T-cell (primary cell): Measurements from ENCODE around the gene ENC1. TPM values are rescaled to one million over a fixed set of nuclear protein-coding genes. Genes with fewer than 3 reads are reported as not detected.

ENCODE experiments used
- ATAC-seq, 4 experiments: fragments of 200-7000 bp in 3 of 4; fragments of 150-1000 bp in 1 of 4; cut with Tn5 transposase; replicated peaks in 1 of 4; 1 replicate in 3 of 4; 2 replicates in 1 of 4; pipeline ENCODE4 v1.10.0; 2021; ENCODE audit warnings: moderate library complexity in 3 of 4, mild to moderate bottlenecking in 2 of 4, moderate number of reproducible peaks in 1 of 4
- CTCF ChIA-PET, 2 donors: fragments of 300-600 bp; sonication (Branson Sonifier 250); formaldehyde crosslinking; loops; one replicate each; lab custom pipeline; 2022; ENCODE audit warnings: antibody characterized with exemption in 2 of 2; lab: Charles Lee
- POLR2A ChIA-PET, 2 donors: fragments of 300-600 bp; sonication (Branson Sonifier 250); formaldehyde crosslinking; loops; one replicate each; lab custom pipeline; 2022; ENCODE audit warnings: antibody characterized with exemption in 2 of 2; lab: Charles Lee
- DNase-seq, 35 experiments: peaks; one replicate each; pipeline versions ENCODE4 v3.0.0 to v3.0.0-alpha.2; 2013 to 2023
- H3K27ac ChIP-seq: one replicate; pipeline ENCODE4 v1.5.1; 2013; ENCODE audit warnings: low read length
- H3K27me3 ChIP-seq, 2 experiments: replicated peaks in 1 of 2; 1 replicate in 1 of 2; 2 replicates in 1 of 2; pipeline versions ENCODE4 v1.6.1 to v1.7.0; 2013; ENCODE audit warnings: low read length in 1 of 2, mixed read lengths in 1 of 2; ENCODE audit not compliant: control insufficient read depth in 2 of 2, insufficient read depth in 2 of 2; ENCODE audit errors: extremely low read depth in 1 of 2
- H3K36me3 ChIP-seq, 2 donors: 1 replicate in 1 of 2; 2 replicates in 1 of 2; pipeline versions ENCODE4 v1.6.1 to v1.7.0; 2013; ENCODE audit warnings: low read length in 1 of 2; ENCODE audit not compliant: control insufficient read depth in 2 of 2, insufficient read depth in 1 of 2; ENCODE audit errors: extremely low read depth in 1 of 2
- H3K4me1 ChIP-seq, 2 experiments: 1 replicate in 1 of 2; 2 replicates in 1 of 2; pipeline versions ENCODE4 v1.6.1 to v1.7.0; 2013; ENCODE audit warnings: low read length in 2 of 2, mixed read lengths in 1 of 2; ENCODE audit not compliant: insufficient read depth in 2 of 2, control insufficient read depth in 1 of 2; ENCODE audit errors: extremely low read depth in 1 of 2
- H3K4me3 ChIP-seq, 2 donors: 1 replicate in 1 of 2; 2 replicates in 1 of 2; pipeline versions ENCODE4 v1.5.1 to v1.7.0; 2013; ENCODE audit warnings: mild to moderate bottlenecking in 2 of 2, low read length in 1 of 2, moderate library complexity in 1 of 2; ENCODE audit not compliant: control insufficient read depth in 1 of 2; ENCODE audit errors: extremely low read depth in 1 of 2
- H3K9me3 ChIP-seq: 2 replicates; pipeline ENCODE4 v1.7.0; 2013
- H3K27ac Mint-ChIP-seq, 2 donors: one replicate each; pipeline ENCODE4 v1.8.0; 2020 to 2021; ENCODE audit warnings: mild to moderate bottlenecking in 2 of 2, mixed read lengths in 2 of 2
- H3K27me3 Mint-ChIP-seq, 2 donors: one replicate each; pipeline ENCODE4 v1.8.0; 2021 to 2022; ENCODE audit warnings: mixed read lengths in 2 of 2
- H3K36me3 Mint-ChIP-seq: one replicate; pipeline ENCODE4 v1.8.0; 2021; ENCODE audit warnings: mixed read lengths
- H3K4me1 Mint-ChIP-seq, 3 donors: one replicate each; pipeline ENCODE4 v1.8.0; 2020 to 2022; ENCODE audit warnings: mixed read lengths in 3 of 3, mild to moderate bottlenecking in 1 of 3
- H3K4me3 Mint-ChIP-seq, 3 donors: one replicate each; pipeline ENCODE4 v1.8.0; 2020 to 2022; ENCODE audit warnings: mild to moderate bottlenecking in 3 of 3, mixed read lengths in 3 of 3, moderate library complexity in 3 of 3
- H3K9me3 Mint-ChIP-seq, 3 donors: one replicate each; pipeline ENCODE4 v1.8.0; 2020 to 2022; ENCODE audit warnings: mixed read lengths in 3 of 3
- WGBS: methylation state at CpG from one replicate; pipeline ENCODE4 v1.1.5; 2013; ENCODE audit warnings: missing lambda C conversion rate; ENCODE audit not compliant: insufficient coverage; 5-methylcytosine and 5-hydroxymethylcytosine counted together
- total RNA-seq, 35 experiments: library from RNA in 6 of 35; stranded (reverse) in 6 of 35; fragments of 120-200 nt in 1 of 35; gene quantifications; one replicate each; pipeline versions ENCODE4 v1.2.1 to v1.2.4 and lab custom pipeline; 2013 to 2026

The ENC1 gene
- total RNA-seq, 5 donors from 2014 or later (not counting 1 experiment from before 2014, with no cell fraction given) = 0.70 to 21.0 (median 2.7) TPM

DNA sequence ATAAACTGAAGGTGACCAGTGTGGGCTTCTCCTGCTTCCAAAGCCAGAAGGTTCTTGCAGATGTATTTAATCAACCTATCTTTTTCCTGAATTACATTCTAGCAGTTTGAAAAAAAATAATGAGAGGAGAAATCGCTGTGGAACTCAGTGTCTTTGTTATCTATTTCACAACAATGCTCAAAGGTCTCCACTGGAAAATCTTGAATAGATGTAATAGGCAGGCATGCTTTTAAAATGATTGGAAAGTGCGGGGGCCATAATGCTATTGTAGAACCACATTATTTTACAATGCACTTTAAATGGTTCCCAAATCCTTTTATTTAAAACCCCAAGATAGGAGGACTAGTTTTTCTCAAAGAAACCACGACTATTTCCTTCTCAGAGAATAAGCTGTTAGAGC, 23.3 kb downstream of the ENC1 start:
- H3K27me3 ChIP-seq = peaks cover 0 to 14% of the 10 kb centered on the region in 2 experiments
- H3K4me3 ChIP-seq = no peak overlapping the region
- no peak overlapping the region for H3K27ac Mint-ChIP-seq
- ChIA-PET CTCF (no interaction called here), POLR2A (interaction anchor here in 1 of 2 donors (0.6 kb wide), 1 partner anchor 68 kb away, joined by 3 read pairs; the partner anchor contains the start of gene HEXB)
- no peaks in the 10 kb centered on the region for H3K9me3 ChIP-seq
- no peak overlapping the region for H3K4me3 Mint-ChIP-seq
- ATAC-seq (no peak), DNase-seq (no peak)
- no peak overlapping the region for H3K27ac ChIP-seq
- H3K4me1 Mint-ChIP-seq = no peaks in the 10 kb centered on the region
- H3K4me1 ChIP-seq = no peaks in the 10 kb centered on the region
- WGBS = no CpG with 5 or more reads among the region's 3 CpGs
- H3K36me3 Mint-ChIP-seq = no peaks in the 10 kb centered on the region
- no peaks in the 10 kb centered on the region for H3K36me3 ChIP-seq
- no peaks in the 10 kb centered on the region for H3K9me3 Mint-ChIP-seq
- peaks cover 2 to 12% of the 10 kb centered on the region in 2 donors for H3K27me3 Mint-ChIP-seq

DNA sequence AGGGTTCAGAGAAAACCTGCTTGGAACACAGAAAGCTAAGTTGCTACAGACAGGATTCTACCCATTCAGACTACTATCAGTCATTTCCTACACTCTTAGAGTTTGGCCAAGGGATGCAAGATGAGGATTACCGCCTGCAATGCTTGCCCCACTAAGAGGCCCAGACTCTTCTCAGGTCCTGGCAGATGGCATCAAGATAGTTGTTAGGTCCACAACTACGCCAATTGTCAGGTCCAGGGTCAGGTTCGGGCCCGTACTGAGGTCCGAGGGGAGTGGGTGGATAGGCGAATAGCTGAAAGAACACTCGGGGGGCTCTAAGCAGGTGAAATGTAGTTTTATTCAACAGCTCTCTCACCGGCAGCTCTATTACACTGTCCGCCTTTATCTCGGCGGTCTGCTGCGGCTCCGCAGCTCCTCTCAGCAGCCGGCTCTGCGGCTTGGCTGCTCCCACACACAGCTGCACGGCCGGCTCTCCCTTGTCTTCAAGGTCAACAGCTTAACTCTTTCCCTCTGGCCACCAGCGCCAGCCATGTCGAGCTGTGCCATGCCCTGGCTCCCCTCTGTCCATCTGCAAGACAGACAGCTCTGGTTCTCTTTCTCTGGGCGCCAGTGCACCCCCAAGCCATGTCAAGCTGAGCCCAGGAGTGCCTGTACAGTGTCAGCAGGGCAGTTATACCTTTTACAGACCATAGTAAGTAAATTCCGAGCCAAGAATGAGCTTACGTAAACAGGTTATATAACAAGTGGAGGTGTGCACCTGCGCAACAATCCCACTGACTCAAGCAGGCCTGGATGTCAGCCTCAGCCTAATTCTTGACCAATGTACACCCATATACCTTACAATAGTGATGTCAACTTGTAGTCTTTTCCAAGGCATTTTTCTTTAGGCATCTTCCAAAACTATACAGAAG, 24.0 kb downstream of the ENC1 start:
- H3K9me3 ChIP-seq = no peaks in the 10 kb centered on the region
- Mint-ChIP-seq H3K9me3 (no peaks in the 10 kb centered on the region), H3K27me3 (peaks cover 2 to 9% of the 10 kb centered on the region in 2 donors), H3K36me3 (no peaks in the 10 kb centered on the region), H3K27ac (no peak overlapping the region), H3K4me1 (no peaks in the 10 kb centered on the region), H3K4me3 (no peak overlapping the region)
- H3K27me3 ChIP-seq = peaks cover 0 to 16% of the 10 kb centered on the region in 2 experiments
- no peak for ATAC-seq
- POLR2A ChIA-PET = interaction anchor here in 1 of 2 donors (0.7 kb wide), 1 partner anchor 717 kb away, joined by 3 read pairs; no protein-coding TSS in a partner anchor
- DNase-seq = no peak
- H3K4me1 ChIP-seq = no peaks in the 10 kb centered on the region
- WGBS = 92% methylated on average over 21 of the region's 23 CpGs
- CTCF ChIA-PET = no interaction called here
- H3K4me3 ChIP-seq = no peak overlapping the region
- H3K27ac ChIP-seq = no peak overlapping the region
- no peaks in the 10 kb centered on the region for H3K36me3 ChIP-seq

DNA sequence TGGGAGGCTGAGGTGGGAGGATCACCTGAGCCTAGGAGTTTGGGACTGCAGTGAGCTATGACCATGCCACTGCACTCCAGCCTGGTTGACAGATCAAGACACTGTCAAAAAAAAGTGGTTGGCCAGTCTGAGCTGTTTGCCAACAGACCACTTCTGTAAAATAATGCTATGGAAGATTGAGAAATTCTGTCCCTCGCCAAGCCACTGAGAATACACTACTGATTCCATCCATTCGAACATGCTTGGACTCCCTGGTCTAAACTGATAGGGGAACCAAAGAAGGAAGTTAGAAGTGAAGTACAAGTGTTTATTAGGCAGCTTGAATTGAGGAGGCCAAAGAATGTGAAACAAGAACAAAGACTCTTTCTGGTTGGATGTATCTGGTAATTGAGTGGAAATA, 27.2 kb downstream of the ENC1 start:
- WGBS = no CpG with 5 or more reads among the region's 2 CpGs

DNA sequence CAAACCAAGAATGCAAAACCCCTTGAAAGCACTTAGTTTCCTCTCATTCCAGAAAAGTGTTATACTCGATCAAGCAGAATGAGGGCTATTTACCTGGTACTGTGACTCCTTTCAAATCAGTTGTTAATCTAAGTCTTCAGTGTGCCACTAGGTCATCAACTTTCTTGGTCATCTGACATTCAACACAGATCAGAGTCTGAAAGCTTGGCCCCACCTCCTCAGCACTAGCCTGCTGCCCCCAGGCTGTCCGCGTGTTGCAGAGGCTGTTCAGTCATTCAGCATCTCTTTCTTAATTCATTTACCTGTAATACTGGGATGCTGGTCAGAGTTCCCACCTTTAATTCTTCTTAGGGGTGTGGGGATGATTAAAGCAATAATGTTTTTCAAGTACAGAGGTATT, 28.5 kb downstream of the ENC1 start:
- no peak overlapping the region for H3K27ac ChIP-seq
- H3K36me3 ChIP-seq = no peaks in the 10 kb centered on the region
- ChIA-PET POLR2A (no interaction called here), CTCF (no interaction called here)
- H3K27ac Mint-ChIP-seq = no peak overlapping the region
- H3K27me3 ChIP-seq = peaks cover 0 to 8% of the 10 kb centered on the region in 2 experiments
- no peak for ATAC-seq
- H3K36me3 Mint-ChIP-seq = no peaks in the 10 kb centered on the region
- no peak overlapping the region for H3K4me3 ChIP-seq
- H3K4me1 ChIP-seq = no peaks in the 10 kb centered on the region
- no peaks in the 10 kb centered on the region for H3K9me3 ChIP-seq
- 71% methylated on average over 1 of the region's 3 CpGs for WGBS
- H3K27me3 Mint-ChIP-seq = peaks cover 0 to 4% of the 10 kb centered on the region in 2 donors
- no peaks in the 10 kb centered on the region for H3K9me3 Mint-ChIP-seq
- no peak overlapping the region for H3K4me3 Mint-ChIP-seq
- no peaks in the 10 kb centered on the region for H3K4me1 Mint-ChIP-seq
- DNase-seq = no peak

More for the DNA sequence above, 27.2 kb downstream of the ENC1 start:
- H3K27ac Mint-ChIP-seq = no peak overlapping the region
- DNase-seq (no peak), ATAC-seq (no peak)
- POLR2A ChIA-PET = no interaction called here
- no peak overlapping the region for H3K4me3 Mint-ChIP-seq
- Histone ChIP-seq H3K4me3 (no peak overlapping the region), H3K36me3 (no peaks in the 10 kb centered on the region), H3K27ac (no peak overlapping the region), H3K27me3 (peaks cover 0 to 8% of the 10 kb centered on the region in 2 experiments), H3K4me1 (no peaks in the 10 kb centered on the region), H3K9me3 (no peaks in the 10 kb centered on the region)
- H3K9me3 Mint-ChIP-seq = no peaks in the 10 kb centered on the region
- no peaks in the 10 kb centered on the region for H3K36me3 Mint-ChIP-seq
- H3K4me1 Mint-ChIP-seq = no peaks in the 10 kb centered on the region
- peaks cover 2 to 4% of the 10 kb centered on the region in 2 donors for H3K27me3 Mint-ChIP-seq
- CTCF ChIA-PET = no interaction called here

DNA sequence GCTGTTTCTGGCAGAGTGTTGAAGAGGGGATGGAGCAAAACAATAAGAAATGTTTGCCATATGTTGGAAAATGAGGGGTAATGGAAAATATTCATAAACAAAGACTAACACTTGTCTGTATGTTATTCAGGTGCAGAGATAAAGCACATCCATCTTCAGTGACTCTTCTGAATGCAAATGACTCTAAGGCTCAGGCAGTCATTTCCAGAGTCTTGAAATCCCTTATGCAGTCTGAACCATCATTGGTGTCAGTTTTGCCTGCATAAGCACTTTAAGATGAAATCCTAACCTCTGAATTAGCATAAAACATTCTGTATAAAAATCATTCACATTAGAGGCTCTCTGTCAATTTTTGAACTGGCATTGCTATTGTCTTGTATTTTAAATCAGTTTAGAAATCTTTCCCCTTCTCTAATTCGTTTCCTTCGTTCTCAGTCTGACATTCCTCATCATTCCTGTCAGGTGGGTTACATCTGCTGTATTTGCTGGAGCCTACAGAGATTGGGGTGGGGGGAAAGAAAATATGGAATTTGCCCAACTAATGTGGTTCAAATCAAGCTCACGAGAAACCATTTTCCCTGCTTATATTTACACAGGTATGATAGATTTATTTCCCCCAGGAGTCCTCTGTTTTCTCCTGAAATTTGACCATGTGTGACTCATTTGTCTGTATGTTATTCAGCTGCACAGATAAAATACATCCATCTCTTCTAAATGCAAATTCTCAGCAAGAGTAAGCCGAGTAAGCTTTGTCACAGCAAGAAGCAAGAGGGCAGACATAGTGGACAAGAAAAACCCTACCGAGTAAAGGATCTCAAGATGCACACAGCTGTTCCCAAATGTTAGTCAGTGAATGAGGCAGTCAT, 31.6 kb downstream of the ENC1 start:
- Histone ChIP-seq H3K27ac (no peak overlapping the region), H3K4me1 (no peaks in the 10 kb centered on the region), H3K36me3 (no peaks in the 10 kb centered on the region), H3K9me3 (no peaks in the 10 kb centered on the region), H3K27me3 (peaks cover 0 to 14% of the 10 kb centered on the region in 2 experiments), H3K4me3 (no peak overlapping the region)
- ChIA-PET CTCF (no interaction called here), POLR2A (no interaction called here)
- no peak overlapping the region for H3K4me3 Mint-ChIP-seq
- H3K9me3 Mint-ChIP-seq = no peaks in the 10 kb centered on the region
- no peak for ATAC-seq
- no peak overlapping the region for H3K27ac Mint-ChIP-seq
- DNase-seq = no peak
- H3K27me3 Mint-ChIP-seq = peaks cover 0 to 4% of the 10 kb centered on the region in 2 donors
- WGBS = 100% methylated on average over 1 of the region's 5 CpGs
- H3K4me1 Mint-ChIP-seq = no peaks in the 10 kb centered on the region
- H3K36me3 Mint-ChIP-seq = no peaks in the 10 kb centered on the region

DNA sequence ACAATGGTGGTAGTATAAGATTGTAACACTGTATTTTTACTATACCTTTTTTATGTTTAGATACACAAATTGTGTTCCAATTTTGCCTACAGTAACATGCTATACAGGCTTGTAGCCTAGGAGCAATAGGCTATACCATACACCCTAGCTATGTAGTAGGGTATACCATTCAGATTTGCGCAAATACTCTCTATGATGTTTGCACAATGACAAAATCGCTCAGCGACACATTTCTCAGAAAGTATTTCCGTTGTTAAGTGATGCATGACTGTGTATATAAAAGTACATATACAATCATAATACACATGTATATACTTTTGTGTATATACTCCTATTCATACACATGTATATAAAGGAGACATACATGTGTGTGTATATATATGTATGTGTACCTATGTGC, 34.8 kb downstream of the ENC1 start:
- WGBS = no CpG with 5 or more reads among the region's 4 CpGs
- no peaks in the 10 kb centered on the region for H3K36me3 ChIP-seq
- ChIA-PET CTCF (no interaction called here), POLR2A (no interaction called here)
- H3K4me3 Mint-ChIP-seq = no peak overlapping the region
- no peaks in the 10 kb centered on the region for H3K9me3 Mint-ChIP-seq
- DNase-seq = no peak
- no peaks in the 10 kb centered on the region for H3K4me1 ChIP-seq
- H3K4me1 Mint-ChIP-seq = no peaks in the 10 kb centered on the region
- H3K36me3 Mint-ChIP-seq = no peaks in the 10 kb centered on the region
- H3K27ac ChIP-seq = no peak overlapping the region
- ATAC-seq = no peak
- H3K27ac Mint-ChIP-seq = no peak overlapping the region
- no peak overlapping the region for H3K4me3 ChIP-seq
- H3K27me3 Mint-ChIP-seq = peaks cover 9 to 20% of the 10 kb centered on the region in 2 donors
- peaks cover 0 to 8% of the 10 kb centered on the region in 2 experiments for H3K27me3 ChIP-seq
- no peaks in the 10 kb centered on the region for H3K9me3 ChIP-seq
